Retinal pigment epithelial cell (primary cell): ENCODE measurements around the gene WNT3A.

Experiments
- DNase-seq: peaks from one replicate; pipeline ENCODE4 v3.0.0-alpha.2; 2010; ENCODE audit warnings: low read depth
- H3K4me3 ChIP-seq: 2 replicates; pipeline ENCODE4 v1.5.1; 2011; ENCODE audit warnings: mild to moderate bottlenecking, low read length, control low read depth, moderate library complexity
- CTCF ChIP-seq: conservative IDR thresholded peaks from 2 replicates; pipeline ENCODE4 v1.5.1; 2011; ENCODE audit warnings: low read depth, low read length, control low read depth, inconsistent platforms

The WNT3A gene

GRCh38 chr1:228042508-228042907 lies 35.7 kb downstream of the WNT3A start:
- TF ChIP-seq CTCF = no peak
- H3K4me3 ChIP-seq = no peak overlapping the region
- DNase-seq = no peak

GRCh38 chr1:228043281-228043848 lies 36.6 kb downstream of the WNT3A start:
- DNase-seq = no peak
- TF ChIP-seq CTCF = no peak
- H3K4me3 ChIP-seq = no peak overlapping the region

GRCh38 chr1:228044961-228045360 lies 38.2 kb downstream of the WNT3A start:
- DNase-seq = no peak
- H3K4me3 ChIP-seq = no peak overlapping the region
- TF ChIP-seq CTCF = no peak

GRCh38 chr1:228045405-228045804 lies 38.6 kb downstream of the WNT3A start:
- no peak for DNase-seq
- no peak overlapping the region for H3K4me3 ChIP-seq
- TF ChIP-seq CTCF = no peak

GRCh38 chr1:228045871-228046270 lies 39.1 kb downstream of the WNT3A start:
- H3K4me3 ChIP-seq = no peak overlapping the region
- no peak for TF ChIP-seq CTCF
- no peak for DNase-seq

- no peak overlapping the region for H3K4me3 ChIP-seq
- TF ChIP-seq CTCF = no peak
- DNase-seq = no peak
Observed at GRCh38 chr1:228046421-228047182, 39.8 kb downstream of the WNT3A start.

- no peak for TF ChIP-seq CTCF
- H3K4me3 ChIP-seq = no peak overlapping the region
- no peak for DNase-seq
Observed at GRCh38 chr1:228047183-228047466, 40.3 kb downstream of the WNT3A start.
